Measurements from ENCODE around the gene RRAGC. TPM values are rescaled to one million over a fixed set of nuclear protein-coding genes. Genes with fewer than 3 reads are reported as not detected.

The RRAGC gene
- total and polyA plus RNA-seq, 2 of the 13 experiments (the other 11 are each of a cell fraction or from before 2014, with no cell fraction given), result 7.6 to 8.0 TPM

DNA sequence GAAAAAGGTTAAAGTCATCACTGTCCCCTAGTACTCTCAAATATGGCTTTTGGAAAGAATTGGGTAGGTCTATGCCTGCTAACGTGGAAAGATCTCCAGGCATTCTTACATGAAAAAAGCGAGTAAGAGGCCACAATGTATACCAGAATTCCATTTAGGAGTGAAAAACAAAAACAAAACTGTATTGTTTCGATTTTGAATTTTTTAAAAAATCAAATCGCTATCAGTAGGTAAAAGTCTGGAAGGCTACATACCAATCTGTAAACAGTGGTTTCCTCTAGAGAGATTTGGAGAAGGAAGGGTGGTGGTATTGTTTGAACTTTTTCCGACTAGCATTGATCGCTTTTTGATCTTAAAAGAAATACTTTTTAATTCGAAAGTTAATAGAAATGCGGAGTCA, 55.9 kb downstream of the RRAGC start:
- 20% methylated on average over 8 of the region's 8 CpGs for WGBS (ENCODE audit: low lambda C conversion rate)
- H3K4me2 ChIP-seq (ENCODE audit: low read depth, low read length), result peak overlapping the region; percentile 63
- no TSS peak for BruUV-seq (replicated peaks)
- H2AFZ ChIP-seq (ENCODE audit: low read length), result no peak overlapping the region
- H3K79me2 ChIP-seq (ENCODE audit: insufficient read depth, low read length), result no peaks in the 10 kb centered on the region
- H3K27me3 ChIP-seq (ENCODE audit: control insufficient read depth in 1 of 2, insufficient read depth in 2 of 2, low read length in 2 of 2), result peaks cover 6 to 47% of the 10 kb centered on the region in 2 experiments
- FAIRE-seq, result no peak
- no peaks in the 10 kb centered on the region for H3K36me3 ChIP-seq (replicated peaks in 1 of 2; ENCODE audit: control insufficient read depth in 1 of 2, insufficient read depth in 2 of 2, low read length in 2 of 2)
- no peaks in the 10 kb centered on the region for H4K20me1 ChIP-seq (ENCODE audit: insufficient read depth, low read length)
- POLR2A ChIA-PET, result no interaction called here
- in situ Hi-C loops (cut with HindIII; ENCODE audit: extremely low pct_ligation_motif_present, low pct_unique_long_range_greater_than_20kb), result no loop called here
- H3K4me3 ChIP-seq (replicated peaks in 1 of 3; ENCODE audit: insufficient read depth in 1 of 3, low read depth in 2 of 3, low read length in 3 of 3), result peak overlapping the region in 1 of 3 experiments; percentile 33; a peak in 1 of 6 replicates
- H3K9me3 ChIP-seq (ENCODE audit: low read length), result no peaks in the 10 kb centered on the region
- CTCF ChIA-PET (ENCODE audit: low intra/inter-chr PET ratio, low total read pairs), result no interaction called here
- no peak for DNase-seq (ENCODE audit: low spot score)
- intact Hi-C loops (cut with micrococcal nuclease; ENCODE audit: unreplicated experiment), result no loop called here
- no peak overlapping the region for H3K9ac ChIP-seq (ENCODE audit: insufficient read depth, low read depth, low read length)
- H3K4me1 ChIP-seq (ENCODE audit: insufficient read depth, low read length), result peaks cover 7% of the 10 kb centered on the region; the same call in 1 of the 2 replicates
- no peak overlapping the region for H3K27ac ChIP-seq (ENCODE audit: extremely low read length, insufficient read depth, low read length)
- no peak for ATAC-seq
- TF ChIP-seq ARNT (IDR thresholded peaks at IDR 0.05) (no peak), ZNF615 (CRISPR knock-in tag; IDR thresholded peaks at IDR 0.05; ENCODE audit: borderline replicate concordance) (no peak), PRPF4 (IDR thresholded peaks at IDR 0.05; ENCODE audit: low read depth, low read length, poor library complexity, severe bottlenecking) (no peak), KLF11 (CRISPR knock-in tag; IDR thresholded peaks at IDR 0.05) (no peak), ZNF337 (CRISPR knock-in tag; IDR thresholded peaks at IDR 0.05; ENCODE audit: borderline replicate concordance, low read depth) (no peak), NR2F6 (IDR thresholded peaks at IDR 0.05) (no peak), NR2F6 (CRISPR knock-in tag; IDR thresholded peaks at IDR 0.05) (no peak), ZNF746 (CRISPR knock-in tag; IDR thresholded peaks at IDR 0.05) (no peak), SETDB1 (CRISPR knock-in tag; IDR thresholded peaks at IDR 0.05; ENCODE audit: borderline replicate concordance) (no peak)
- TF ChIP-seq, protein P1, sequence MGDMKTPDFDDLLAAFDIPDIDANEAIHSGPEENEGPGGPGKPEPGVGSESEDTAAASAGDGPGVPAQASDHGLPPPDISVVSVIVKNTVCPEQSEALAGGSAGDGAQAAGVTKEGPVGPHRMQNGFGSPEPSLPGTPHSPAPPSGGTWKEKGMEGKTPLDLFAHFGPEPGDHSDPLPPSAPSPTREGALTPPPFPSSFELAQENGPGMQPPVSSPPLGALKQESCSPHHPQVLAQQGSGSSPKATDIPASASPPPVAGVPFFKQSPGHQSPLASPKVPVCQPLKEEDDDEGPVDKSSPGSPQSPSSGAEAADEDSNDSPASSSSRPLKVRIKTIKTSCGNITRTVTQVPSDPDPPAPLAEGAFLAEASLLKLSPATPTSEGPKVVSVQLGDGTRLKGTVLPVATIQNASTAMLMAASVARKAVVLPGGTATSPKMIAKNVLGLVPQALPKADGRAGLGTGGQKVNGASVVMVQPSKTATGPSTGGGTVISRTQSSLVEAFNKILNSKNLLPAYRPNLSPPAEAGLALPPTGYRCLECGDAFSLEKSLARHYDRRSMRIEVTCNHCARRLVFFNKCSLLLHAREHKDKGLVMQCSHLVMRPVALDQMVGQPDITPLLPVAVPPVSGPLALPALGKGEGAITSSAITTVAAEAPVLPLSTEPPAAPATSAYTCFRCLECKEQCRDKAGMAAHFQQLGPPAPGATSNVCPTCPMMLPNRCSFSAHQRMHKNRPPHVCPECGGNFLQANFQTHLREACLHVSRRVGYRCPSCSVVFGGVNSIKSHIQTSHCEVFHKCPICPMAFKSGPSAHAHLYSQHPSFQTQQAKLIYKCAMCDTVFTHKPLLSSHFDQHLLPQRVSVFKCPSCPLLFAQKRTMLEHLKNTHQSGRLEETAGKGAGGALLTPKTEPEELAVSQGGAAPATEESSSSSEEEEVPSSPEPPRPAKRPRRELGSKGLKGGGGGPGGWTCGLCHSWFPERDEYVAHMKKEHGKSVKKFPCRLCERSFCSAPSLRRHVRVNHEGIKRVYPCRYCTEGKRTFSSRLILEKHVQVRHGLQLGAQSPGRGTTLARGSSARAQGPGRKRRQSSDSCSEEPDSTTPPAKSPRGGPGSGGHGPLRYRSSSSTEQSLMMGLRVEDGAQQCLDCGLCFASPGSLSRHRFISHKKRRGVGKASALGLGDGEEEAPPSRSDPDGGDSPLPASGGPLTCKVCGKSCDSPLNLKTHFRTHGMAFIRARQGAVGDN (CRISPR knock-in tag; IDR thresholded peaks at IDR 0.05), result no peak
- TF ChIP-seq, protein P2, sequence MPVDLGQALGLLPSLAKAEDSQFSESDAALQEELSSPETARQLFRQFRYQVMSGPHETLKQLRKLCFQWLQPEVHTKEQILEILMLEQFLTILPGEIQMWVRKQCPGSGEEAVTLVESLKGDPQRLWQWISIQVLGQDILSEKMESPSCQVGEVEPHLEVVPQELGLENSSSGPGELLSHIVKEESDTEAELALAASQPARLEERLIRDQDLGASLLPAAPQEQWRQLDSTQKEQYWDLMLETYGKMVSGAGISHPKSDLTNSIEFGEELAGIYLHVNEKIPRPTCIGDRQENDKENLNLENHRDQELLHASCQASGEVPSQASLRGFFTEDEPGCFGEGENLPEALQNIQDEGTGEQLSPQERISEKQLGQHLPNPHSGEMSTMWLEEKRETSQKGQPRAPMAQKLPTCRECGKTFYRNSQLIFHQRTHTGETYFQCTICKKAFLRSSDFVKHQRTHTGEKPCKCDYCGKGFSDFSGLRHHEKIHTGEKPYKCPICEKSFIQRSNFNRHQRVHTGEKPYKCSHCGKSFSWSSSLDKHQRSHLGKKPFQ (CRISPR knock-in tag; IDR thresholded peaks at IDR 0.05; ENCODE audit: insufficient replicate concordance), result no peak
- TF ChIP-seq, protein P3, sequence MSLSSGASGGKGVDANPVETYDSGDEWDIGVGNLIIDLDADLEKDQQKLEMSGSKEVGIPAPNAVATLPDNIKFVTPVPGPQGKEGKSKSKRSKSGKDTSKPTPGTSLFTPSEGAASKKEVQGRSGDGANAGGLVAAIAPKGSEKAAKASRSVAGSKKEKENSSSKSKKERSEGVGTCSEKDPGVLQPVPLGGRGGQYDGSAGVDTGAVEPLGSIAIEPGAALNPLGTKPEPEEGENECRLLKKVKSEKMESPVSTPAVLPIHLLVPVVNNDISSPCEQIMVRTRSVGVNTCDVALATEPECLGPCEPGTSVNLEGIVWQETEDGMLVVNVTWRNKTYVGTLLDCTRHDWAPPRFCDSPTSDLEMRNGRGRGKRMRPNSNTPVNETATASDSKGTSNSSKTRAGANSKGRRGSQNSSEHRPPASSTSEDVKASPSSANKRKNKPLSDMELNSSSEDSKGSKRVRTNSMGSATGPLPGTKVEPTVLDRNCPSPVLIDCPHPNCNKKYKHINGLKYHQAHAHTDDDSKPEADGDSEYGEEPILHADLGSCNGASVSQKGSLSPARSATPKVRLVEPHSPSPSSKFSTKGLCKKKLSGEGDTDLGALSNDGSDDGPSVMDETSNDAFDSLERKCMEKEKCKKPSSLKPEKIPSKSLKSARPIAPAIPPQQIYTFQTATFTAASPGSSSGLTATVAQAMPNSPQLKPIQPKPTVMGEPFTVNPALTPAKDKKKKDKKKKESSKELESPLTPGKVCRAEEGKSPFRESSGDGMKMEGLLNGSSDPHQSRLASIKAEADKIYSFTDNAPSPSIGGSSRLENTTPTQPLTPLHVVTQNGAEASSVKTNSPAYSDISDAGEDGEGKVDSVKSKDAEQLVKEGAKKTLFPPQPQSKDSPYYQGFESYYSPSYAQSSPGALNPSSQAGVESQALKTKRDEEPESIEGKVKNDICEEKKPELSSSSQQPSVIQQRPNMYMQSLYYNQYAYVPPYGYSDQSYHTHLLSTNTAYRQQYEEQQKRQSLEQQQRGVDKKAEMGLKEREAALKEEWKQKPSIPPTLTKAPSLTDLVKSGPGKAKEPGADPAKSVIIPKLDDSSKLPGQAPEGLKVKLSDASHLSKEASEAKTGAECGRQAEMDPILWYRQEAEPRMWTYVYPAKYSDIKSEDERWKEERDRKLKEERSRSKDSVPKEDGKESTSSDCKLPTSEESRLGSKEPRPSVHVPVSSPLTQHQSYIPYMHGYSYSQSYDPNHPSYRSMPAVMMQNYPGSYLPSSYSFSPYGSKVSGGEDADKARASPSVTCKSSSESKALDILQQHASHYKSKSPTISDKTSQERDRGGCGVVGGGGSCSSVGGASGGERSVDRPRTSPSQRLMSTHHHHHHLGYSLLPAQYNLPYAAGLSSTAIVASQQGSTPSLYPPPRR (CRISPR knock-in tag; IDR thresholded peaks at IDR 0.05; ENCODE audit: borderline replicate concordance), result no peak
- TF ChIP-seq, protein P4, sequence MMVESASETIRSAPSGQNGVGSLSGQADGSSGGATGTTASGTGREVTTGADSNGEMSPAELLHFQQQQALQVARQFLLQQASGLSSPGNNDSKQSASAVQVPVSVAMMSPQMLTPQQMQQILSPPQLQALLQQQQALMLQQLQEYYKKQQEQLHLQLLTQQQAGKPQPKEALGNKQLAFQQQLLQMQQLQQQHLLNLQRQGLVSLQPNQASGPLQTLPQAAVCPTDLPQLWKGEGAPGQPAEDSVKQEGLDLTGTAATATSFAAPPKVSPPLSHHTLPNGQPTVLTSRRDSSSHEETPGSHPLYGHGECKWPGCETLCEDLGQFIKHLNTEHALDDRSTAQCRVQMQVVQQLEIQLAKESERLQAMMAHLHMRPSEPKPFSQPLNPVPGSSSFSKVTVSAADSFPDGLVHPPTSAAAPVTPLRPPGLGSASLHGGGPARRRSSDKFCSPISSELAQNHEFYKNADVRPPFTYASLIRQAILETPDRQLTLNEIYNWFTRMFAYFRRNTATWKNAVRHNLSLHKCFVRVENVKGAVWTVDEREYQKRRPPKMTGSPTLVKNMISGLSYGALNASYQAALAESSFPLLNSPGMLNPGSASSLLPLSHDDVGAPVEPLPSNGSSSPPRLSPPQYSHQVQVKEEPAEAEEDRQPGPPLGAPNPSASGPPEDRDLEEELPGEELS (CRISPR knock-in tag; IDR thresholded peaks at IDR 0.05), result no peak
